Measurements from ENCODE around the gene MGAT4A.

Gene MGAT4A

GRCh38 chr2:98746426-98746825 is 15.5 kb upstream of the MGAT4A start:
- ATAC-seq: no peak
- TF ChIP-seq SNAI2 (CRISPR knock-in tag; IDR thresholded peaks at IDR 0.05) (no peak), BACH2 (CRISPR knock-in tag; IDR thresholded peaks at IDR 0.05; ENCODE audit: borderline replicate concordance) (no peak), PATZ1 (CRISPR knock-in tag; IDR thresholded peaks at IDR 0.05; ENCODE audit: borderline replicate concordance) (no peak), PPARA (CRISPR knock-in tag; IDR thresholded peaks at IDR 0.05; ENCODE audit: borderline replicate concordance) (no peak), ESRRG (CRISPR knock-in tag; IDR thresholded peaks at IDR 0.05) (no peak), CREB5 (CRISPR knock-in tag; IDR thresholded peaks at IDR 0.05; ENCODE audit: low read depth) (no peak), OSR1 (CRISPR knock-in tag; IDR thresholded peaks at IDR 0.05) (no peak), ISL1 (CRISPR knock-in tag; IDR thresholded peaks at IDR 0.05) (no peak), POU6F1 (CRISPR knock-in tag; IDR thresholded peaks at IDR 0.05; ENCODE audit: borderline replicate concordance, low read depth) (no peak), ZFP3 (CRISPR knock-in tag; IDR thresholded peaks at IDR 0.05) (no peak), TSHZ2 (CRISPR knock-in tag; IDR thresholded peaks at IDR 0.05) (no peak), TCF4 (CRISPR knock-in tag; IDR thresholded peaks at IDR 0.05; ENCODE audit: borderline replicate concordance) (no peak), CSRNP3 (CRISPR knock-in tag; IDR thresholded peaks at IDR 0.05) (no peak)

- TF ChIP-seq ISL1 (CRISPR knock-in tag; IDR thresholded peaks at IDR 0.05) (no peak), ZFP3 (CRISPR knock-in tag; IDR thresholded peaks at IDR 0.05) (no peak), RARB (CRISPR knock-in tag; IDR thresholded peaks at IDR 0.05) (no peak), CSRNP3 (CRISPR knock-in tag; IDR thresholded peaks at IDR 0.05) (no peak), ZFP30 (CRISPR knock-in tag; IDR thresholded peaks at IDR 0.05) (no peak), CREB5 (CRISPR knock-in tag; IDR thresholded peaks at IDR 0.05; ENCODE audit: low read depth) (no peak)
- ATAC-seq: no peak
These were observed 13.7 kb upstream of the MGAT4A start for GRCh38 chr2:98744595-98744994.

- no peak for ATAC-seq
- TF ChIP-seq ZFP3 (CRISPR knock-in tag; IDR thresholded peaks at IDR 0.05) (no peak), SNAI2 (CRISPR knock-in tag; IDR thresholded peaks at IDR 0.05) (no peak), CSDC2 (CRISPR knock-in tag; IDR thresholded peaks at IDR 0.05) (no peak), RARB (CRISPR knock-in tag; IDR thresholded peaks at IDR 0.05) (no peak), CREB5 (CRISPR knock-in tag; IDR thresholded peaks at IDR 0.05; ENCODE audit: low read depth) (no peak), CSRNP3 (CRISPR knock-in tag; IDR thresholded peaks at IDR 0.05) (no peak), PATZ1 (CRISPR knock-in tag; IDR thresholded peaks at IDR 0.05; ENCODE audit: borderline replicate concordance) (no peak), TOX (CRISPR knock-in tag; IDR thresholded peaks at IDR 0.05; ENCODE audit: borderline replicate concordance) (no peak)
These were observed 12.9 kb upstream of the MGAT4A start for GRCh38 chr2:98743835-98744234.
